C4-2B (cell line): Measurements from ENCODE around the gene SLC35D2.

ENCODE experiments used
- ZFX ChIP-seq: fragments of 450-650 bp; IDR thresholded peaks from 2 replicates; pipeline ENCODE4 v1.6.1; 2017
- TF ChIP-seq, protein P1 (sequence below): fragments of 450-650 bp; conservative IDR thresholded peaks from 2 replicates; pipeline ENCODE4 v1.5.1; 2017; ENCODE audit warnings: mild to moderate bottlenecking

DNA sequence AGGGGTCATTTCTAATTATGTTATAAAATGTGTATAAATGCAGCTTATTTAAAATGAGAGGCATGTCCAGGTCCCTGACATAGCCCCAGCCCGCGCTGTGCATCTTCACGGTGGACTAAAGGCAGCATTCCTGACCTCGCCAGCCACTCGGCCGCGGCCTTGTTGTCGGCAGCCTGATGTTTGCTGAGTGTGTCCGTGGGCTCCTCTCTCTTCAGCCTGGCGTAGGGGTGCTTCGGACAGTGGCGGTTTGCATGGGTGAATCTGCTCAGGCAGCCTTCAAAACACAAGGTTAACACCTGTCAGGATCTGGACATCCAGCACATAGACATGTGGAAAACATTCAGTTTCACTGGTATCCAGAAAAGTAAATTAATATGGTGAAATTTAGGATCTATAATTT lies 8.8 kb upstream of the SLC35D2 start:
- TF ChIP-seq, protein P1, sequence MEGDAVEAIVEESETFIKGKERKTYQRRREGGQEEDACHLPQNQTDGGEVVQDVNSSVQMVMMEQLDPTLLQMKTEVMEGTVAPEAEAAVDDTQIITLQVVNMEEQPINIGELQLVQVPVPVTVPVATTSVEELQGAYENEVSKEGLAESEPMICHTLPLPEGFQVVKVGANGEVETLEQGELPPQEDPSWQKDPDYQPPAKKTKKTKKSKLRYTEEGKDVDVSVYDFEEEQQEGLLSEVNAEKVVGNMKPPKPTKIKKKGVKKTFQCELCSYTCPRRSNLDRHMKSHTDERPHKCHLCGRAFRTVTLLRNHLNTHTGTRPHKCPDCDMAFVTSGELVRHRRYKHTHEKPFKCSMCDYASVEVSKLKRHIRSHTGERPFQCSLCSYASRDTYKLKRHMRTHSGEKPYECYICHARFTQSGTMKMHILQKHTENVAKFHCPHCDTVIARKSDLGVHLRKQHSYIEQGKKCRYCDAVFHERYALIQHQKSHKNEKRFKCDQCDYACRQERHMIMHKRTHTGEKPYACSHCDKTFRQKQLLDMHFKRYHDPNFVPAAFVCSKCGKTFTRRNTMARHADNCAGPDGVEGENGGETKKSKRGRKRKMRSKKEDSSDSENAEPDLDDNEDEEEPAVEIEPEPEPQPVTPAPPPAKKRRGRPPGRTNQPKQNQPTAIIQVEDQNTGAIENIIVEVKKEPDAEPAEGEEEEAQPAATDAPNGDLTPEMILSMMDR: no peak
- no peak for TF ChIP-seq ZFX
